ENCODE data around the gene RANBP3. TPM values are rescaled to one million over a fixed set of nuclear protein-coding genes. Genes with fewer than 3 reads are reported as not detected.

Gene RANBP3
- total and polyA plus RNA-seq, 8 donors: 64.6 to 91.9 (median 77.1) TPM

DNA sequence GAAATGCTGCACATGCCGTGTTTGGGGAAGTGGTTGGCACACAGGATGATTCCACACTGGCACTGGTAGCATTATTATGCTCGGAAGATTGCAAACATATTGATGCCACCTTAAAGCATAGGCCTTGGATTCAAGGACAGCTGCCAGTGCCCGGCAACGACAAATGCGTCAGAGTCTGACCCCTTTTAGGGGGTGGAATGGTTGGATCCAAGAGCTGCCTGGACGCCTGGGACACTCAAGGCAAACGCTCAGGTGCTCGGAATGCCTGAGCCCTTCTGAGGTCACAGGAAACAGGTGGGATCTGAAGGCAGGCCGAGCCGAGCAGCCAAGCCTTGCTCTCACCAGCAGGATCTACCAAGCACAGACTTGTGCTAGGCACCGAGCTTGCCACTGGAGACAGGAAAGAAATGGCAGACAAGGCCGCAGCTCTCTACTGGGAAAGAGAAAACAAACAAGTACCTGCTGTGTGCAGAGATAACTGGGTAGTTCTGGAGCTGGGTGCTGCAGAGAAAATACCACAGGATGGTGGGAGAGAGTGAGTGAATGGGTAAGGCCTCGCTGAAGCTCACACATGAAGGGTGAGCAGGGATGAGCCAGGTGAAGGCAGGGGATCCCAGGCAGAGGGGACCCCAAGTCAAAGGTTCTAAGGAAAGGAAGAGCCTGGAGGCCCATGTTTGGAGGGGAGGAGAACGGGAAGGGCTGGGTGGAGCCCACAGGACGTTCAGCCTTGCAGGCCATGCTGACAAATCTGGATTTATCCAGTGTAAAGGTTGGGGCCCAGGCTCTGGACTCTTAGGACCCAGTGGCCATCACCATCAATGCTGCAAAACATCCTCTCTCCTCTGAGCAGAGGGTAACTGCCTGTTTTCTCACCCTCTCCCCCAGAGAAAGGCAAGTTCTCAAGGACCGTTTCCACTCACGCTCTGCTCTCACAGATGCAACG lies 9.2 kb downstream of the RANBP3 start:
- intact Hi-C loops (cut with DNase I): no loop called here
- Histone ChIP-seq H3K36me3 (peaks cover 0 to 22% of the 10 kb centered on the region in 2 donors), H3K9me3 (no peaks in the 10 kb centered on the region), H3K27ac (peak overlapping the region; percentile 61 to 92), H3K4me1 (peaks cover 40 to 78% of the 10 kb centered on the region in 2 donors), H3K27me3 (no peaks in the 10 kb centered on the region), H3K4me3 (no peak overlapping the region)
- TF ChIP-seq CTCF (IDR thresholded peaks at IDR 0.05): no peak
- DNase-seq (peak in 1 of 4 donors; percentile 74), ATAC-seq (peak; percentile 79)

DNA sequence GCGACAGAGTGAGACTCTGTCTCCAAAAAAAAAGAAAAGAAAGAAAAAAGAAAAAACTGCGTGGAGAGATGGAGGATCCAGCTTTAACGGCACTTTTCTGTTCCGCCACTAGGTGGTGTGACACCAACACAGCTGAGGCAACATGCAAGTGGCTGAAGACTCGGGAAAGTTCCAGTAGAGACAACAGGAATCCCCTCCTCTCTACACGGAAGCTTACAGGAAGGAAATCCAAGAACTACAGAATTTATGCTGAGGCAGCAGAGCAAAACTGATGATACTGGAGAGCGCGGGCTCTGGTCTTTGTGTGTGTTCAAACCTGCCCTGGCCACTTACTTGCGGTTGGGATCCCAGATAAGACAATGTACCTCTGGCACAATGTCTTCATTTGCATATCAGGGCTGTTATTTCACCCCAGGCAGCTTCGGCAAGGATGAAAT lies 9.9 kb downstream of the RANBP3 start:
- H3K9me3 ChIP-seq: no peaks in the 10 kb centered on the region
- no peaks in the 10 kb centered on the region for H3K27me3 ChIP-seq
- H3K27ac ChIP-seq: peak overlapping the region; percentile 61 to 92
- peaks cover 0 to 15% of the 10 kb centered on the region in 2 donors for H3K36me3 ChIP-seq
- intact Hi-C loops (cut with DNase I): no loop called here
- TF ChIP-seq CTCF (IDR thresholded peaks at IDR 0.05): peak; percentile 84 to 87
- no peak overlapping the region for H3K4me3 ChIP-seq
- DNase-seq (peak in 2 of 4 donors; percentile 77 to 86), ATAC-seq (peak; percentile 89)
- peaks cover 42 to 78% of the 10 kb centered on the region in 2 donors for H3K4me1 ChIP-seq

DNA sequence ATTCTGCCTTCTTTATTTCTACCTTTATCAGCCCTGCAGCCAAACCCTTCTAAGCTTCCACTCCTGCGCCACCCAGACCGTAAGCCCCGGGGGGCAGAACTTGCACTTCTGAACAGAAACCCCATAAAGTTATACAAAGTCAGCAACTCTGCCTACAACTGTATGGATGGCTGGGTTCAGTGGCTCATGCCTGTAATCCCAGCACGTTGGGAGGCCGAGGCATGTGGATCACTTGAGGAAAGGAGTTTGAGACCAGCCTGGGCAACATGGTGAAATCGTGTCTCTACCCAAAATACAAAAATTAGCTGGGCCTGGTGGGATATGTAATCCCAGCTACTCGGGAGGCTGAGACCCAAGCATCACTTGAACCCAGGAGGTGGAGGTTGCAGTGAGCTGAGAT lies 10.4 kb downstream of the RANBP3 start:
- no peak overlapping the region for H3K4me3 ChIP-seq
- H3K36me3 ChIP-seq: peaks cover 0 to 14% of the 10 kb centered on the region in 2 donors
- H3K27me3 ChIP-seq: no peaks in the 10 kb centered on the region
- ATAC-seq (no peak), DNase-seq (no peak)
- peaks cover 47 to 83% of the 10 kb centered on the region in 2 donors for H3K4me1 ChIP-seq
- H3K27ac ChIP-seq: peak overlapping the region in 1 of 2 donors; percentile 92
- H3K9me3 ChIP-seq: no peaks in the 10 kb centered on the region
- TF ChIP-seq CTCF (IDR thresholded peaks at IDR 0.05): no peak
- intact Hi-C loops (cut with DNase I): no loop called here

DNA sequence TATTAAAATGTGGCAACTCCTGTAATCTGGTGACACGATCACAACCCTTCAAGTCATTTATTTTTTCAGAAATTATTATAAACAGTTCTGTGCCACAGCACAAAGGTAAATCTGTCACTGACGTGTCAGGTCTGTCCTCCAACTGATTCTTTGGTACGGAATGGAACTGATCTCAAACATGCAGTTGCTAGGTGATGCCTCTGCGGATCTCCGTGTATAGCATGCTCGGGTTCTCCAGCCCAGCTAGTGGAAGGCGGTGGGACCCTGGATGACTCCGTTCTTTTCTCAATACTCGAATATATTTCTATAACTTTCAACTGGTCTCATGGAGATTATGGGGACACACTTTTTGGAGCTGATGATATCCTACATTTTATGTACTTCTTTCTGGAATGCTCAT lies 11.0 kb downstream of the RANBP3 start:
- Histone ChIP-seq H3K4me1 (peaks cover 53 to 89% of the 10 kb centered on the region in 2 donors), H3K27ac (peak overlapping the region; percentile 18 to 92), H3K27me3 (no peaks in the 10 kb centered on the region), H3K36me3 (peaks cover 0 to 10% of the 10 kb centered on the region in 2 donors), H3K4me3 (no peak overlapping the region), H3K9me3 (no peaks in the 10 kb centered on the region)
- intact Hi-C loops (cut with DNase I): no loop called here
- TF ChIP-seq CTCF (IDR thresholded peaks at IDR 0.05): no peak
- ATAC-seq: no peak
- DNase-seq: no peak

GRCh38 chr19:5966215-5966614 lies 11.7 kb downstream of the RANBP3 start:
- Histone ChIP-seq H3K36me3 (peaks cover 0 to 10% of the 10 kb centered on the region in 2 donors), H3K4me3 (no peak overlapping the region), H3K9me3 (no peaks in the 10 kb centered on the region), H3K27ac (peak overlapping the region; percentile 18 to 64), H3K27me3 (no peaks in the 10 kb centered on the region), H3K4me1 (peaks cover 60 to 90% of the 10 kb centered on the region in 2 donors)
- ATAC-seq (no peak), DNase-seq (peak in 1 of 4 donors; percentile 72)
- no peak for TF ChIP-seq CTCF (IDR thresholded peaks at IDR 0.05)
- intact Hi-C loops (cut with DNase I): no loop called here
